GM19372 (cell line): ENCODE results near the gene MRPS24.

Experiments
- ATAC-seq: cut with Tn5 transposase; IDR thresholded peaks from one replicate; pipeline ENCODE4 v1.9.1; 2021; ENCODE audit warnings: mild to moderate bottlenecking, low read depth, moderate library complexity; ENCODE audit not compliant: unreplicated experiment

MRPS24 gene

DNA sequence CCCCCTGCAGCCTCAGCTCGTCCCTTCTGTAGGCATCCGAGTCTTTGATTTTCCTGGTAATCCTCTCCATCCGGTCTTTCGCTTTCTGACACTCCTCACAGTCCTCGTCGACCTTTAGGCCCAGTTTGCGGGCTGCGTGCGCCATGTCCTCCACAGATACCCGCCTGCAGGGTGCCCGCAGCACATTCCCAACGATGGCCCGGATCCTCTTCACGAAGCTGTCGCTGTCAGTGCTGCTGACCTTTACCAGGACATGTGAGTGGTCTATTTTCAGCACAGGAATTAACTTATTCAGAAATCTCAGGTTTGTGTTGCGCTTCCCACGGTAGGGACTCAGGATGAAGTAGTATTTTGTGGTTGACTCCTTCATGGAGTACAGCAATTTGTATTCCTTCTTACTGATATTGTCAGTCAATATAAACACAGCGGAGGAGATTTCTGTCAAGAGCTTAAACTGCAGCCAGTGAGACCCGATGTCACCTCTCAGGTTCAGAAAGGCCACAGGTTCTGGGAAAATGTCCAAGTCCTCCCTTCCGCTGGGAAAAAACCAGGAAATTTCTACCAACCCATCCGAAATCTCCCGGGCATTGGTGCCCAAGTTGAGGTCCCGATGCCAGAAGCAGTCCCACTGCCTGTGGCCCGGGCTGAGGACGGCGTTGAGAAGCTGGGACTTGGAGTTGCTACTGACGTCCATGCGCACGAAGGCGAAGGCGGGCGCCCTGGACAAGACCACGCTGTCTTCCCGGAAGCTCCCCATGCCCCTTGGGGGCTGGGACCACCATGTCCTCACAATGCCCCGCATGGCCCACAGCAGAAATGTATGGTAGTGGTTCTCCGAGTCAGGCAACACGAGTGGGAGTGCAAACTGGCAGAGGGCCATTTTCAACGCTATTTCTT, 8.9 kb upstream of the MRPS24 start:
- ATAC-seq: no peak

DNA sequence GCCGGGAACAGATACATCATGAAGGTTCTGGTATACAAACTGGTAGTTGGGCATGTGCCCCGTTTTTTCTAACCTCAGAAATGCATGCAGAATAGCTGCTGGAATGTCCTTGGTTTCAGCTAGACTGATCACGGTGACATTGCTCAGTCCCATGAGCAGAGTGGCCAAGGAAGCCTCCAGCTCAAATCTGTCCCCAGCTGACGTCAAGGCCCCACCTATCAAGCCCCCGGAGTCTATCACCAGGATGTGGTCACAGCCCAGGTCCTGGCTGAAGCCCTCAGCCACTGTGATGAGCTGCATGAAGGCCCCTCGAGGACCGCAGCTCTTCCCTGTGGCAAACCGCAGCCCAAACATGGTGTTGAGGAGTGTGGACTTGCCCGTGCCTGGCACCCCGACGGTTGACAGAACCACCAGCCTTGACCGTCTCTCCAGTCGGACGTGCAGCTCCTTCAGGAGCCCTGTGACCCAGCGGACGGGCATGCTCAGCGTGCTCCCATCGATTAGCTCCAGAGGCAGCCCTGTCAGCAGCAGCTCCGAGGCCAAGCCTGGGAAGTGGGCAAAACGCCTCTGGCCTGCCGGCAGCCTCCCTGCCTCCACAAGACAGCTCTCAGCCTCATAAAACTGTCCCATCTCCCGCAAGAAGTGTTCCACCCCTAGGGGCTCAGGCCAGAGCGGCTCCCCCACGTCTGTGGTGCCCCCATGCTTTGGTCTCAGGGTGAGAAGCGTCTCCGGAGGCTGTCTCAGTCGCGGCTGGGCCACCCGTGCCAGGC, 7.8 kb upstream of the MRPS24 start:
- no peak for ATAC-seq

DNA sequence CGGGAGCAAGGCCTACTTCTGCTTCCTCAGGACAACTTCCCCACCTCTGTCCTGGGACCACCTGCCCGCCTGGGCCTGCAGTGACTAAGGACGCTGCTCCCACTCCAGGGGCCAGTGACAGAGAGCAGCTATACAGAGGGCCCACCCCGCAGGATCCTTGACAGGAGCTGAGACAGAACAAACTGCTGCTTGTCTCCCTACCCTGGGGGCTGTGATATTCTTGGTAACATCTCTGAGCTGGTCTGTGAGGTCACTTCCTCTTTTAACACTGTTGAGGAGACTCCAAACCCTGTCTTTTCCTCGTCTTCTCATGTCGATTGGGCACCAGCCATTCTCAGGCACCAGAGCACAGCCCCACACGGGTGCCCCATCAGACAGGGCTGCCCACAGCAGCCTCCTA, 6.9 kb upstream of the MRPS24 start:
- ATAC-seq: no peak

DNA sequence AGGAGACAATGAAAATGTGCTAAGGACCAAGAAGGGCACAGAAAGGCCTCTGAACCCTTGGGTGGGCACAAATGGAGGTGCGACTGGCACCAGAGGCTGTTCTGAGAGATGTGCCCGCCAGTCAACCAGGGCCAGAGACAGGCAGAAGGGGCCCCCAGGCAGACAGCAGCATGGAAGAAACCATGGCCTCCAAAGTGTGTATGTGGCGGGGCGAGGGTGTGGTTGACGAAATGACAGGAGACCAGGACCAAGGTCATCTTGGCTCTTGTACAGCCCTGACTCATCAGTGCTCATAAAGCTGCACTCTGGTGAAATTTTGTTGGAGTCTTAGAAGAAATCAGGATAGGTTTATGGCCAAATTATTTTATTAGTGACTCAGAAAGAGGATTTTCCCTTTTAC, 4.0 kb upstream of the MRPS24 start:
- ATAC-seq: no peak

DNA sequence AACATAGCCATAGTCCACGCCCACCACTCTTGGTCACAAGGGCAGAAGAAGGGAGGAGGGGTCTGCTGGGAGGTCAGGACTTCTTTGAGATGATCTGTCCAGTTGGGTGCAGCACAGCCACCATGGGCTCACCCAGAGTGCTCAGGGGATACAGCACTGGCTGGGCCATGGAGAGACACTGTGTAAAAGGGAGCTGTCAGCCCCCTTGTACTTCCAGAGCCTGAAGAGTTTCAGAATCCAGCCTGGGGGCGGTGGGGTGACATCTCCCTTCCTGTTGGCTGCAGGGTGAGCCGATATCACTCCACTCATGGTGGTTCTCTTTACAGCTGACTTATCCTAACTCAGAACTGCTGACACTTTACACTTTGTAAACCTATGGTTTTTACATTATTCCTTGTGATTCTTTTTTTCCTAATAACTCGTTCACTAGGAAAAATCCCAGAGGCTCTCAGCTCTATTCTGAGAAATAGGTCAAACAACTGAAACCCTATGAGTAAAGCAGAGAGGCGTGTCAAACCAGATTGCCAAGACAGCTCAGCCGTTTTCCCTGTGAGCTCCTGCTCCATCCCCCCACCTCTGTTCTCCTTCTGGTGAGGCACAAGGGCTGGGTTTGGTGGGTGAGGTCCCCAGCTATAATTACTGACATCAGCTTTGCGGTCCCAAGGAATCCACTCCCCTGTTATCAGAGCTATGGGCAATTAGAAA, 3.2 kb upstream of the MRPS24 start:
- ATAC-seq: no peak

DNA sequence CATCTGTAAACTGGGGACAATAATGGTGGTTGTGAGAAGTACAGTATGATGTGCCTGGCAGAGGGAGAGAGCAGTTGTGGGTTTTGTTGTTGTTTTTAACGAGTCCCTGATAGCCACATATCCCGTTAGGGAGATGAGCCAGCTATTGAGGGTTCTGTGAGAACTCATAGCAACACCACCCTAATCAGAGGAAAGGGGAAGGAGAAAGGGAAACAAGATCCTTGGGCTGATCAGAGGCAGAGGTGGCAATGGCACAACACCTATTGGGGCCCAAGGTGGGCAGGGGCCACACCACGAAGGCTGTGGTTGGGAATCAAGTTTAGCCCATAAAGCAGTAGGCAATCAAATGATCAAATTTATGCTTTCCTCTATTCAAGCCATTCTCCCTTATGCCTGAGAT, 1.7 kb upstream of the MRPS24 start:
- ATAC-seq: no peak

GRCh38 chr7:43870316-43870715, 999 bp upstream of the MRPS24 start:
- ATAC-seq: no peak

- ATAC-seq: no peak
Observed at GRCh38 chr7:43869867-43870240, 537 bp upstream of the MRPS24 start.

DNA sequence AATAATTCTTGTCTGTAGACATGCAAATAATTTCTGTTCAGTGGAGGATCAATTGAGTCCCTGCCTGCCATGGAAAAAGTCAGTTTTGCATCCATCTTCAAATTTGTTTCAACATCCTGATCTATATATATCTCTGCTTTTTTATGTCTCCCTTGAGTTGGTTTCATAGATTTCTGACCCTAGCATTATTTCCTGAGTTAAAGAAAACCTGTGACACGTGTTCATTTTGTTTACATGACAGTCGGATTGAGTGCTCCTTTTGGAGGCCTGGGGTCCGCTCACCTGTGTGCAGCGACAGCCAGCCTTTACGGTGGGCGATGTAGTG, 674 bp downstream of the MRPS24 start:
- peak; percentile 4 for ATAC-seq

GRCh38 chr7:43868181-43868580, 1.1 kb downstream of the MRPS24 start:
- no peak for ATAC-seq

DNA sequence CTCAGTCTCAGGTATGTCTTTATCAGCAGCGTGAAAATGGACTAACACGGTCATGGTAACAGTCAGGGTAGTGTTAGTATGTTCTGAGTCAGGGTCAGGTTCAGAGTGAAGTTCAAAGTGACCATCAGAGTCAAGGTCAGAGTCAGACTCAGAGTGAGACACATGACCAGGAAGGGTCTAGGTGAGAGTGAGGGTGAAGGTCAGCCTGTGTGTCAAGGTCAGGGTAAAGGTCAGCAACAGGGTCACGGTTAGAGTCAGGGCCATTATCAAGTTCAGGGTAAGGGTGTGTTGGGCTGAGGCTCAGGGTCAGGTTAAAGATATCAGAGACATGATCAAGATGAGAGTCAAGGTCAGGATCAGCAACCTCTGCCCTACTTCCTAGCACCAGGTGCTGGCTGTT, 4.0 kb downstream of the MRPS24 start:
- ATAC-seq: no peak

GRCh38 chr7:43864126-43864525, 5.2 kb downstream of the MRPS24 start:
- no peak for ATAC-seq

DNA sequence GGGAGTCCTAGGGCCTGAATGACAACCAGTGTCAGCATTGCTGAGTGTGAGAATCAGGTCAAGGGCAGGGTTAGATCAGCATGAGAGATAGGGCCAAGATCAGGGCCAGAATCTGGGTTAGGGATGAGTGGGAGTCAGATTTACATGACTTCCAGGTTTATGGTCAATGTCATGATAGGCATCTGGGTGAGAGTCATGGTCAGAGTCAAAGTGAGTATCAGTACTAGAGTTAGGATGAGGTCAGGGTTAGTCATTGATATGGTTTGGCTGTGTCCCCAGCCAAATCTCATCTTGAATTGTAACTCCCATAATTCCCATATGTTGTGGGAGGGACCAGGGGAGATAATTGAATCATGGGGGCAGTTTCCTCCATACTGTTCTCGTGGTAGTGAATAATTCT, 12.3 kb downstream of the MRPS24 start:
- ATAC-seq: no peak

GRCh38 chr7:43856316-43856715, 13.0 kb downstream of the MRPS24 start:
- no peak for ATAC-seq

DNA sequence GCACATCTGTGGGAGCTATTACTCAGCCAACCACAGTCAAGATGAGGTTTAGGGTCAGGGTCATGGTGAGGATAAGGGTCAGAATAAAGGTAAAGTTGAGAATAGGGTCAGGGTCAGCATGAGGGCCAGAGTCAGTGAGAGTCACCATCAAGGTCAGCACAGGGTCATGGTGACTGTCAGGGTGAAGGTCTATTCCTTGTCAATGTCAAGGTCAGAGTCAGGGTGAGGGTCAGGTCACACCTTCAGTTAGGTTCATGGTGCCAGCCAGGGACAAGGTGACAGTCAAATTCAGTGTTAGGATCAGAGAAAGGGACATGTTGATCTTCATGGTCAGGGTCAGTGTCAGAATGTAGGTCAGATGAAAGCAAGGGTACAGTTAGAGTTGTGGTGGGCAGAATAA, 14.1 kb downstream of the MRPS24 start:
- ATAC-seq: no peak

GRCh38 chr7:43851805-43852204, 17.5 kb downstream of the MRPS24 start:
- no peak for ATAC-seq

GRCh38 chr7:43850348-43851116, 18.8 kb downstream of the MRPS24 start:
- no peak for ATAC-seq

DNA sequence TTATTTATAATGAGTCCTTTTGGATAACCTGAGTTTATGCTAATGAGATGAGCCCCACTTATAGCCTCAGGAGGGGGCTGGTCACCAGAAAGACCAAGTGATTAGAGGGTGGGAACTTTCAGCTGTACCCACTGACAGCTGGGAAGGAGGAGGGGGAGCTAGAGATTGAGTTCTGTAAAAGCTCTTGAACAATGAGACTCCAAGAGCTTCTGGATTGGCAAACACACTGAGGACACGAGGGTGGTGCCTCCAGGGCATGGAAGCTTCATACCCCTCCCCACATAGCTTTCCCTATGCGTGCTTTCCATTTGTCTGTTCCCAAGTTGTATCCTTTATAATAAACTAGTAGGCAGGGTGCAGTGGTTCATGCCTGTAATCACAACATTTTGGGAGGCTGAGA, 20.3 kb downstream of the MRPS24 start:
- ATAC-seq: no peak

DNA sequence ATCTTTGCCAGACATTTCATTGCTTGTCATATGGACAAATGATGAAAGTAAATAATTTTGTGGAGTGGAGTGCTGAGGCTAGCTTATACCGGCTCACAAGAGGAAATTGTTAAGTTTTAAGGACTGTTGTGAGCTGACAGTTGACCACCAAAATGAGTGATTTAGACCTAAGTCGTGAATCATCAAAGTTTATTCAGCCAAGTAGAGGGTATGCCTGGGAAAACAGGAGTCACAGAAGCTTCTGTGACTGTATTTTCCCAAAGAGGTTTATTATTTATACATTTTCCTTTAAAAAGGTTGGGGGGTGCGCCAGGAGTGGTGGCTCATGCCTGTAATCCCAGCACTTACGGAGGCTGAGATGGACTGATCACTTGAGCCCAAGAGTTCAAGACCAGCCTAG, 21.8 kb downstream of the MRPS24 start:
- no peak for ATAC-seq

- ATAC-seq: no peak
Observed at GRCh38 chr7:43844662-43845061, 24.7 kb downstream of the MRPS24 start.

- no peak for ATAC-seq
Observed at GRCh38 chr7:43844257-43844656, 25.1 kb downstream of the MRPS24 start.
